Thyroid gland (tissue), 4 donors: ENCODE results near the gene DHX58. TPM values are rescaled to one million over a fixed set of nuclear protein-coding genes. Genes with fewer than 3 reads are reported as not detected.
A peak's percentile ranks its signal among the peaks of the same experiment; 100 is the strongest.

ENCODE experiments used
- DNase-seq, 2 donors: peaks; one replicate each; pipeline ENCODE4 v3.0.0-alpha.2; 2019
- H3K27ac ChIP-seq, 3 donors: fragments of 200-600 bp; sonication (generic); 1 replicate in 2 of 3; 2 replicates in 1 of 3; pipeline ENCODE4 v1.5.1; 2016 to 2019; ENCODE audit warnings: mild to moderate bottlenecking in 1 of 3, moderate library complexity in 1 of 3
- H3K27me3 ChIP-seq: fragments of 200-600 bp; sonication (generic); one replicate; pipeline ENCODE4 v1.5.1; 2019
- H3K36me3 ChIP-seq, 2 donors: fragments of 200-600 bp; sonication (generic); one replicate each; pipeline ENCODE4 v1.5.1; 2016 to 2019
- H3K4me1 ChIP-seq, 2 donors: fragments of 200-600 bp; sonication (generic); one replicate each; pipeline ENCODE4 v1.5.1; 2017 to 2019
- H3K4me3 ChIP-seq, 3 donors: fragments of 200-600 bp; sonication (generic); replicated peaks in 1 of 3; 1 replicate in 2 of 3; 2 replicates in 1 of 3; pipeline ENCODE4 v1.5.1; 2016; ENCODE audit warnings: mild to moderate bottlenecking in 1 of 3
- H3K9me3 ChIP-seq: fragments of 200-600 bp; sonication (generic); one replicate; pipeline ENCODE4 v1.5.1; 2017
- CTCF ChIP-seq, 6 experiments: fragments of 200-600 bp in 3 of 6; fragments of 450-650 bp in 3 of 6; sonication (generic) in 3 of 6; IDR thresholded peaks; one replicate each; pipeline ENCODE4 v1.5.1; 2016 to 2019; ENCODE audit warnings: antibody characterized with exemption in 6 of 6, mild to moderate bottlenecking in 2 of 6, inconsistent platforms in 1 of 6, moderate library complexity in 1 of 6
- POLR2A ChIP-seq, 2 donors: fragments of 450-650 bp; IDR thresholded peaks; one replicate each; pipeline ENCODE4 v1.6.1; 2017; ENCODE audit warnings: antibody characterized with exemption in 2 of 2, mild to moderate bottlenecking in 2 of 2, moderate library complexity in 1 of 2
- WGBS, 2 donors: methylation state at CpG; one replicate each; pipeline ENCODE4 v1.1.5; 2017; 5-methylcytosine and 5-hydroxymethylcytosine counted together
- intact Hi-C: fragments of 100-400 bp; cut with DNase I; formaldehyde crosslinking; loops from one replicate; pipeline ENCODE4 v1.15.1; 2023
- total RNA-seq, 4 donors: library from RNA; depleted of rRNA; stranded (reverse); fragments of >200 nt; gene quantifications; one replicate each; pipeline ENCODE4 v1.2.3, GENCODE V29; 2016

Gene DHX58
- total RNA-seq, 4 donors from 2014 or later, result 6.4 to 12.9 (median 9.7) TPM

- peak; percentile 57 to 61 for DNase-seq
- TF ChIP-seq POLR2A (IDR thresholded peaks at IDR 0.05) (no peak), CTCF (IDR thresholded peaks at IDR 0.05) (no peak)
- Histone ChIP-seq H3K27me3 (no peaks in the 10 kb centered on the region), H3K4me3 (no peak within 1 kb of the TSS), H3K36me3 (peaks cover 13 to 23% of the 10 kb centered on the region in 2 donors), H3K27ac (no peak within 1 kb of the TSS), H3K4me1 (peaks cover 12 to 18% of the 10 kb centered on the region in 2 donors), H3K9me3 (no peaks in the 10 kb centered on the region)
- 59 to 64% methylated on average over 23 to 59 of the region's 61 CpGs for WGBS, 2 donors
- intact Hi-C loops, result no loop called here
Measured at GRCh38 chr17:42122371-42123303, 10.1 kb upstream of the DHX58 start, which contains the start of gene HSPB9. TSS of gene HSPB9 (plus strand) at chr17:42122804. CDS start at chr17:42122851, 47 bp downstream.

- peaks cover 7 to 11% of the 10 kb centered on the region in 2 donors for H3K36me3 ChIP-seq
- no peaks in the 10 kb centered on the region for H3K9me3 ChIP-seq
- TF ChIP-seq CTCF (IDR thresholded peaks at IDR 0.05), result no peak
- peak in 1 of 2 donors; percentile 55 for TF ChIP-seq POLR2A (IDR thresholded peaks at IDR 0.05)
- 8% methylated on average over 40 to 48 of the region's 57 CpGs for WGBS, 2 donors
- H3K27ac ChIP-seq, result peak within 1 kb of the TSS in 1 of 3 donors; percentile 59
- H3K27me3 ChIP-seq, result no peaks in the 10 kb centered on the region
- DNase-seq, result peak; percentile 76 to 81
- intact Hi-C loops, result no loop called here
- peak within 1 kb of the TSS in 2 of 3 donors; percentile 62 to 81 for H3K4me3 ChIP-seq
- H3K4me1 ChIP-seq, result peaks cover 12 to 18% of the 10 kb centered on the region in 2 donors
Measured at GRCh38 chr17:42120770-42121769, 8.6 kb upstream of the DHX58 start, which contains the start of gene KAT2A. TSS of gene KAT2A (minus strand) at chr17:42121367. CDS start at chr17:42121304, 63 bp downstream.

- 56 to 70% methylated on average over 5 to 7 of the region's 7 CpGs for WGBS, 2 donors
- Histone ChIP-seq H3K36me3 (peaks cover 0 to 3% of the 10 kb centered on the region in 2 donors), H3K27me3 (no peaks in the 10 kb centered on the region), H3K27ac (no peak overlapping the region), H3K4me1 (peaks cover 12 to 18% of the 10 kb centered on the region in 2 donors), H3K9me3 (no peaks in the 10 kb centered on the region), H3K4me3 (peak overlapping the region in 1 of 3 donors; percentile 81)
- TF ChIP-seq POLR2A (IDR thresholded peaks at IDR 0.05), result no peak
- TF ChIP-seq CTCF (IDR thresholded peaks at IDR 0.05), result no peak
- intact Hi-C loops, result no loop called here
- DNase-seq, result no peak
Measured at GRCh38 chr17:42120161-42120769, 7.8 kb upstream of the DHX58 start.

- DNase-seq, result no peak
- TF ChIP-seq POLR2A (IDR thresholded peaks at IDR 0.05) (no peak), CTCF (IDR thresholded peaks at IDR 0.05) (no peak)
- no peak overlapping the region for H3K27ac ChIP-seq
- H3K9me3 ChIP-seq, result no peaks in the 10 kb centered on the region
- 93 to 94% methylated on average over 18 of the region's 18 CpGs for WGBS, 2 donors
- no peaks in the 10 kb centered on the region for H3K27me3 ChIP-seq
- no peaks in the 10 kb centered on the region for H3K36me3 ChIP-seq
- H3K4me1 ChIP-seq, result peaks cover 12 to 18% of the 10 kb centered on the region in 2 donors
- no peak overlapping the region for H3K4me3 ChIP-seq
- intact Hi-C loops, result loop anchor here (5.0 kb wide), 3 partner anchors 52 to 157 kb away; partner anchors contain the start of gene NKIRAS2
Measured at GRCh38 chr17:42119301-42119700, 6.8 kb upstream of the DHX58 start.
